Mesenchymal stem cell (in vitro differentiated cells and primary cell): Measurements from ENCODE around the gene LCN6.

Source experiments
- DNase-seq: peaks from one replicate; pipeline ENCODE4 v3.0.0-alpha.2; 2013
- H2AFZ ChIP-seq: one replicate; pipeline ENCODE4 v1.6.1; 2013; ENCODE audit warnings: low read depth, mild to moderate bottlenecking, control low read depth, inconsistent platforms, low read length, moderate library complexity
- H2AK5ac ChIP-seq: 2 replicates; pipeline ENCODE4 v1.6.1; 2013; ENCODE audit warnings: low read length, moderate library complexity, mild to moderate bottlenecking, inconsistent platforms; ENCODE audit not compliant: severe bottlenecking
- H2BK120ac ChIP-seq: one replicate; pipeline ENCODE4 v1.6.1; 2013; ENCODE audit warnings: low read depth, mild to moderate bottlenecking, inconsistent platforms, low read length, moderate library complexity
- H2BK12ac ChIP-seq, 2 experiments: one replicate each; pipeline ENCODE4 v1.6.1; 2013; ENCODE audit warnings: inconsistent platforms in 2 of 2, low read length in 2 of 2, mild to moderate bottlenecking in 2 of 2, moderate library complexity in 2 of 2, control low read depth in 1 of 2
- H2BK15ac ChIP-seq: one replicate; pipeline ENCODE4 v1.6.1; 2013; ENCODE audit warnings: mild to moderate bottlenecking, low read depth, inconsistent platforms; ENCODE audit not compliant: poor library complexity, severe bottlenecking
- H2BK5ac ChIP-seq: 2 replicates; pipeline ENCODE4 v1.6.1; 2013; ENCODE audit warnings: low read depth, mild to moderate bottlenecking, low read length, control low read depth, inconsistent platforms; ENCODE audit not compliant: poor library complexity, severe bottlenecking
- H3K14ac ChIP-seq, 2 experiments: one replicate each; pipeline ENCODE4 v1.6.1; 2013; ENCODE audit warnings: inconsistent platforms in 2 of 2, low read length in 2 of 2, control low read depth in 1 of 2, mild to moderate bottlenecking in 1 of 2, moderate library complexity in 1 of 2
- H3K18ac ChIP-seq, 2 experiments: one replicate each; pipeline ENCODE4 v1.6.1; 2013; ENCODE audit warnings: inconsistent platforms in 2 of 2, low read length in 2 of 2, control low read depth in 1 of 2, low read depth in 1 of 2, mild to moderate bottlenecking in 1 of 2
- H3K23ac ChIP-seq, 2 experiments: one replicate each; pipeline ENCODE4 v1.6.1; 2013; ENCODE audit warnings: inconsistent platforms in 2 of 2, low read length in 2 of 2, mild to moderate bottlenecking in 2 of 2, moderate library complexity in 2 of 2, control low read depth in 1 of 2
- H3K27ac ChIP-seq: 2 replicates; pipeline ENCODE4 v1.5.1; 2013; ENCODE audit warnings: mild to moderate bottlenecking, moderate library complexity, low read length, control low read depth, inconsistent platforms; ENCODE audit not compliant: poor library complexity, severe bottlenecking
- H3K27me3 ChIP-seq, 2 experiments: 2 replicates each; pipeline versions ENCODE4 v1.6.1 to v1.7.0; 2013; ENCODE audit warnings: low read length in 2 of 2, mild to moderate bottlenecking in 2 of 2, moderate library complexity in 2 of 2, control low read depth in 1 of 2, inconsistent platforms in 1 of 2; ENCODE audit not compliant: control insufficient read depth in 1 of 2, insufficient read depth in 1 of 2
- H3K36me3 ChIP-seq, 2 experiments: 2 replicates each; pipeline versions ENCODE4 v1.6.1 to v1.7.0; 2013; ENCODE audit warnings: low read length in 2 of 2, control low read depth in 1 of 2, inconsistent platforms in 1 of 2, low read depth in 1 of 2, mild to moderate bottlenecking in 1 of 2; ENCODE audit not compliant: insufficient read depth in 2 of 2, control insufficient read depth in 1 of 2
- H3K4ac ChIP-seq, 2 experiments: one replicate each; pipeline ENCODE4 v1.6.1; 2013; ENCODE audit warnings: inconsistent platforms in 2 of 2, low read length in 2 of 2, mild to moderate bottlenecking in 2 of 2, moderate library complexity in 2 of 2, control low read depth in 1 of 2, low read depth in 1 of 2
- H3K4me1 ChIP-seq: 2 replicates; pipeline ENCODE4 v1.6.1; 2013; ENCODE audit warnings: low read depth, low read length, control low read depth; ENCODE audit not compliant: control insufficient read depth, insufficient read depth
- H3K4me2 ChIP-seq: 2 replicates; pipeline ENCODE4 v1.6.1; 2013; ENCODE audit warnings: low read length, mild to moderate bottlenecking, inconsistent platforms; ENCODE audit not compliant: poor library complexity, severe bottlenecking
- H3K4me3 ChIP-seq, 2 experiments: 2 replicates each; pipeline versions ENCODE4 v1.5.1 to v1.7.0; 2013; ENCODE audit warnings: low read length in 2 of 2, mild to moderate bottlenecking in 2 of 2, control low read depth in 1 of 2, low read depth in 1 of 2; ENCODE audit not compliant: insufficient read depth in 1 of 2
- H3K79me1 ChIP-seq: replicated peaks from 2 replicates; pipeline ENCODE4 v1.6.1; 2013; ENCODE audit warnings: mild to moderate bottlenecking, control low read depth, low read length, inconsistent platforms; ENCODE audit not compliant: poor library complexity, severe bottlenecking
- H3K9ac ChIP-seq: 2 replicates; pipeline ENCODE4 v1.7.0; 2013; ENCODE audit warnings: mild to moderate bottlenecking, low read length, moderate library complexity
- H3K9me3 ChIP-seq: 2 replicates; pipeline ENCODE4 v1.7.0; 2013; ENCODE audit warnings: mild to moderate bottlenecking, low read length; ENCODE audit not compliant: control insufficient read depth
- H4K8ac ChIP-seq: one replicate; pipeline ENCODE4 v1.6.1; 2013; ENCODE audit warnings: inconsistent platforms, mild to moderate bottlenecking, low read length, moderate library complexity
- H4K91ac ChIP-seq: one replicate; pipeline ENCODE4 v1.6.1; 2013; ENCODE audit warnings: mild to moderate bottlenecking, low read length, inconsistent platforms
- WGBS: methylation state at CpG from one replicate; pipeline ENCODE4 v1.1.7; 2013; ENCODE audit warnings: mixed read lengths; 5-methylcytosine and 5-hydroxymethylcytosine counted together

The LCN6 gene

DNA sequence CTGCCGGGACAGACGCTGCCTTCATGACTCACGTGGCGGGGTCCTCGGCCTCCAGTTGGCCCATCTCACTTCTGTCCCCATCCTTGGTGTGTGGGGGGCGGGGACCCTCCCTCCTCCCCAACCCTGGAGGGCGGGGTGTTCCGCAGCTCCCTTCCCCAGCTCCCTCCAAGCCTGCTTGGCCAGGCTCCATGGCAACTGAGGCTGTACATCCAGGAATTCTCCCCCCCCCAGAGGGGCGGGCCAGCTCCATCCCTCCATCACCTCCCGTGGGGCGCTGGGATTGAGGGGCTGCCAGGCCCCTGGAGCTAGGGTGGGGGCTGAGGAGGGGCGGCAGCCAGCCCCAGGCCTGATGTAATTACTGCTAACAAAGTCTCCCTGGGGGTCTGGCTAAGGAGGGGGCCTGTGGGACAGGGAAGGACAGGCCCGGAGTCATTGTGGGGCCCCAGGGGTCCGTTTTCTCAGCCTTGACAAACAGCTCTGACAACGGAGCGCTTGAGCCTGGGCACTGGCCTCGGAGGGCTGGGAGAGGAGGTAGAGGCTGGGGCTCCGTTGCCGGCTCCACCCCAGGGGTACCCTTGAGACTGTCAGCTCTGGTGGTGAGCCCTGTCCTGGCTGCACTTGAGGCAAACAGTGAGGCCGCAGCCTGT, 28.0 kb downstream of the LCN6 start:
- Histone ChIP-seq H2BK120ac (no peak overlapping the region), H4K8ac (no peak overlapping the region), H2BK5ac (no peak overlapping the region), H3K27me3 (peaks cover 0 to 10% of the 10 kb centered on the region in 2 experiments), H3K23ac (no peak overlapping the region), H2BK15ac (no peak overlapping the region), H3K4me2 (no peak overlapping the region), H3K79me1 (peaks cover 10% of the 10 kb centered on the region), H3K4me1 (peaks cover 36% of the 10 kb centered on the region), H3K14ac (no peak overlapping the region), H4K91ac (no peak overlapping the region), H2BK12ac (no peak overlapping the region), H3K36me3 (peaks cover 35 to 48% of the 10 kb centered on the region in 2 experiments), H3K18ac (no peak overlapping the region), H3K4ac (no peak overlapping the region), H3K27ac (no peak overlapping the region), H3K4me3 (no peak overlapping the region), H2AK5ac (no peak overlapping the region), H2AFZ (no peak overlapping the region), H3K9ac (peak overlapping the region; percentile 29), H3K9me3 (no peaks in the 10 kb centered on the region)
- DNase-seq: no peak
- 50% methylated on average over 17 of the region's 20 CpGs for WGBS

DNA sequence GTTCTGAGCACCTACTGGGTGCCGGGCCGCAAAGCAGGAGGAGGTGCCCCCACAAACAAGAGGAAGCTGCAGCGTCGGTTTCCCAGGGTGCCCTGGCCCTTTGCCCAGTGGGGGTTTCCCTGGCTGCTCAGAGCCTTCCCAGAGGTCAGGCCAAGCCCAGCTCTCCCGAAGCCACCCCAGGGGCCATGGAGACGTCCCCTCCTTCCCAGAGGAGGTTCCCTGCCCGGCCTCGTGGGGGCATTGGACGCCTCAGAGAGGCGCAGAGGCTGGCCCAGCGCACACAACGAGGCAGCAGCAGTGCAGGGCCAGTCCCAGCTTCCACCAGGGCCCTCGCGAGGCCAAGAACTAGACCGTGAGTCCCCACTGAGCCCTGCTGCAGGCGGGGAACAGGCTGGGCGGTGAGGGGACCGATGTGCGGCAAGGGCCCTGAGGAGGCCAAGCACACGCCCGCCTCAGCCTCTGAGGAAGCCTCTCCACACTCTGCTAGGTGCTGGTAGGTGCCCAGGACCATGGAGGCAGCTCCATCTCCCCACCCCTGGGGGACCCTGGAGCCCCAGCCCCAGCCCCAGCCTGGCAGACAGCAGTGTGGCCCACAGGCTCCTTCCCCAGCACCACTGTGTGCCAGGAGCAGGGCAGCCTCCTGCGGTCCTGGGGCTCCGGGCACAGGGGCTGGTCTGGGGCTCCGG, 29.0 kb downstream of the LCN6 start:
- Histone ChIP-seq H4K8ac (no peak overlapping the region), H2BK15ac (no peak overlapping the region), H3K4ac (no peak overlapping the region), H3K9me3 (no peaks in the 10 kb centered on the region), H2AFZ (no peak overlapping the region), H4K91ac (peak overlapping the region; percentile 30), H3K14ac (no peak overlapping the region), H3K23ac (no peak overlapping the region), H3K4me1 (peaks cover 34% of the 10 kb centered on the region), H3K27ac (no peak overlapping the region), H3K36me3 (peaks cover 26 to 43% of the 10 kb centered on the region in 2 experiments), H3K4me3 (no peak overlapping the region), H3K9ac (no peak overlapping the region), H3K79me1 (peaks cover 10% of the 10 kb centered on the region), H2AK5ac (no peak overlapping the region), H3K18ac (no peak overlapping the region), H2BK120ac (no peak overlapping the region), H2BK12ac (no peak overlapping the region), H3K27me3 (peaks cover 0 to 16% of the 10 kb centered on the region in 2 experiments), H3K4me2 (no peak overlapping the region), H2BK5ac (no peak overlapping the region)
- DNase-seq: no peak
- WGBS: 87% methylated on average over 24 of the region's 24 CpGs

DNA sequence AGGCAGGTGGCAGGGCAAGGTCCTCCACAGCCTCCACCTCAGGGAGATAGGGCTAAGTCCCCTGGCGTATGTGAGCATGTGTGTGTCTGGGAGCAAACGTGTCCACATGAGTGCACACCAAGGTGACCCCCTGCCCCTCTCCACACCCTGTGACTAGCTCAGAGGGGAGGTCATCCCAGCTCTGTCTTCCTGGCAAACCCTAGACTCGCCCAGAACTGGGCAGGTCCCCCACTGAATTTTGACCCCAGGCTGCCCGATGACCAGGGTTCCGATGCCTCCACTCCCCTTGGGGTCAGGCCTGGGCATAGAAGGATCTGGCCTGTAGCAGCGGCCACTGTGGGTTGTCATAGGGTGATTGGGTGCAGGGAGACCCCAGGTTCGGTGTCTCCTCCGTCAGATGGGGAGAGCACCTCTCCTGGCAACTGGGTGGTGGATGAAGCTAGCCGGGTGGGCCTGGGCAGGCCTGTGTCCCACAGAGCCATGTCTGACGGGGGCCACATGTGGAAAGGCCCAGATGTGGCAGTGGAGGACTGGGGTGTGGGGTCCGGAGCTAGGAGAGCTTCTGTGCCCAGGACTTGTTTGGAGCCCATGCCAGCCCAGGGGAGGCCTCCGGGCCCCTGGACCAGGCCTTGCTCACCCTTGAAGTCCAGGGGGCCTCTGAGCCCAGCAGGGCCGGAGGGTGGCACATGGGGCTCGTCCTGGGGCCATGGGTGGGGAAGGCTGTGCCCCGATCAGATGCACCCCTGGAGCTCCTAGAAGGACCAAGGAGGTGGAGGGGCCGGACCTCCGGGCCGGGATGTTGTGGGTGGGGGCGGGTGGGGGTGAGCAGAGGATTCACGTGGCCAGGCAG, 29.8 kb downstream of the LCN6 start:
- H3K14ac ChIP-seq: no peak overlapping the region
- H3K4me2 ChIP-seq: no peak overlapping the region
- peaks cover 0 to 23% of the 10 kb centered on the region in 2 experiments for H3K27me3 ChIP-seq
- no peak for DNase-seq
- no peak overlapping the region for H3K18ac ChIP-seq
- H2BK120ac ChIP-seq: no peak overlapping the region
- no peak overlapping the region for H2AFZ ChIP-seq
- peaks cover 38% of the 10 kb centered on the region for H3K4me1 ChIP-seq
- no peak overlapping the region for H2BK5ac ChIP-seq
- peaks cover 19 to 37% of the 10 kb centered on the region in 2 experiments for H3K36me3 ChIP-seq
- H3K4ac ChIP-seq: no peak overlapping the region
- no peak overlapping the region for H3K23ac ChIP-seq
- H2AK5ac ChIP-seq: no peak overlapping the region
- peaks cover 9% of the 10 kb centered on the region for H3K79me1 ChIP-seq
- H2BK15ac ChIP-seq: no peak overlapping the region
- H4K8ac ChIP-seq: no peak overlapping the region
- no peak overlapping the region for H3K4me3 ChIP-seq
- H3K27ac ChIP-seq: no peak overlapping the region
- no peak overlapping the region for H4K91ac ChIP-seq
- H2BK12ac ChIP-seq: no peak overlapping the region
- no peak overlapping the region for H3K9ac ChIP-seq
- H3K9me3 ChIP-seq: no peaks in the 10 kb centered on the region
- WGBS: 93% methylated on average over 20 of the region's 20 CpGs

DNA sequence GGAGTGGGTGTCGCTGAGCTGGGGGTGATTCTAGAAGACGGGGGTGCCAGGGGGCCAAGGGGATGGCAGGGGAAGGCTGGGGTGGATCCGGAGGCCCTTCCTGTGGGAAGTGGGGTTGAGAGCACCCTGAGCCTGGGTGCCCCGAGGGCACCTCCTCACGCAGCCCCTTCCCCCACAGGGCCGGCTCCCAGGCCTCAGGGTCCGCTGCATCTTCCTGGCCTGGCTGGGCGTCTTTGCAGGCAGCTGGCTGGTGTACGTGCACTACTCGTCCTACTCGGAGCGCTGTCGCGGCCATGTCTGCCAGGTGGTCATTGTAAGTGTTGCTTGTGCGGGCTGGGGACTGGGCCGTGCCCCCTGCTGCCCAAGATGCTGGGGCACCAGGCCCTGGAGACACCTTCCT, 30.9 kb downstream of the LCN6 start:
- H3K14ac ChIP-seq: no peak overlapping the region

More for the DNA sequence above, 30.9 kb downstream of the LCN6 start:
- Histone ChIP-seq H2AFZ (no peak overlapping the region), H2BK12ac (no peak overlapping the region), H3K27ac (no peak overlapping the region), H2BK120ac (no peak overlapping the region), H3K36me3 (peaks cover 7 to 25% of the 10 kb centered on the region in 2 experiments), H3K18ac (no peak overlapping the region), H3K4me1 (peaks cover 37% of the 10 kb centered on the region), H2BK5ac (no peak overlapping the region), H2AK5ac (no peak overlapping the region), H2BK15ac (no peak overlapping the region), H4K8ac (no peak overlapping the region), H4K91ac (no peak overlapping the region), H3K27me3 (peaks cover 4 to 32% of the 10 kb centered on the region in 2 experiments), H3K9me3 (no peaks in the 10 kb centered on the region), H3K4ac (no peak overlapping the region), H3K9ac (no peak overlapping the region), H3K4me2 (no peak overlapping the region), H3K23ac (no peak overlapping the region), H3K4me3 (no peak overlapping the region), H3K79me1 (peaks cover 6% of the 10 kb centered on the region)
- DNase-seq: no peak
- 95% methylated on average over 16 of the region's 16 CpGs for WGBS
